K562 (cell line): Measurements from ENCODE around the gene RRAD. TPM values are rescaled to one million over a fixed set of nuclear protein-coding genes. Genes with fewer than 3 reads are reported as not detected.

Experiments used
- ATF1 ChIP-seq, 2 experiments: fragments of 450-650 bp in 1 of 2; IDR thresholded peaks; 2 replicates each; pipeline ENCODE4 v1.6.1; 2016; ENCODE audit warnings: missing compliant biosample characterization in 1 of 2, missing genetic modification characterization in 1 of 2
- CREB1 ChIP-seq, 2 experiments: sonication (generic) in 1 of 2; formaldehyde crosslinking in 1 of 2; IDR thresholded peaks; 2 replicates each; pipeline versions ENCODE4 v1.6.1 to v1.8.0; 2012 to 2022; ENCODE audit warnings: inconsistent platforms in 1 of 2, mild to moderate bottlenecking in 1 of 2, missing genetic modification reagents in 1 of 2, moderate library complexity in 1 of 2
- DNMT1 ChIP-seq: fragments of 450-650 bp; IDR thresholded peaks from 2 replicates; pipeline ENCODE4 v1.6.1; 2016; ENCODE audit warnings: antibody characterized with exemption, mild to moderate bottlenecking
- ELF2 ChIP-seq: fragments of 250-450 bp; sonication (Bioruptor Pico); IDR thresholded peaks from 2 replicates; pipeline ENCODE4 v1.5.0; 2021; ENCODE audit warnings: mild to moderate bottlenecking
- ELF4 ChIP-seq: fragments of 450-650 bp; formaldehyde crosslinking; IDR thresholded peaks from 2 replicates; pipeline ENCODE4 v1.4.0; 2022; ENCODE audit warnings: missing genetic modification characterization
- ELK3 ChIP-seq: fragments of 450-650 bp; formaldehyde crosslinking; IDR thresholded peaks from 2 replicates; pipeline ENCODE4 v1.4.0; 2020; ENCODE audit warnings: mild to moderate bottlenecking
- GABPB1 ChIP-seq: sonication (generic); formaldehyde crosslinking; IDR thresholded peaks from 2 replicates; pipeline ENCODE4 v1.8.0; 2022; ENCODE audit warnings: mild to moderate bottlenecking, missing genetic modification reagents
- GATAD2B ChIP-seq: fragments of 450-650 bp; IDR thresholded peaks from 2 replicates; pipeline ENCODE4 v1.6.1; 2017; ENCODE audit warnings: mild to moderate bottlenecking, borderline replicate concordance
- GTF2F1 ChIP-seq: IDR thresholded peaks from 2 replicates; pipeline ENCODE4 v1.6.1; 2011; ENCODE audit warnings: low read depth, low read length, improper control_type of control experiment
- HCFC1 ChIP-seq: IDR thresholded peaks from 2 replicates; pipeline ENCODE4 v1.6.1; 2012; ENCODE audit warnings: low read depth, low read length, improper control_type of control experiment
- KDM5B ChIP-seq: fragments of 200-600 bp; sonication (generic); IDR thresholded peaks from 2 replicates; pipeline ENCODE4 v1.6.1; 2012; ENCODE audit warnings: low read depth, mild to moderate bottlenecking, moderate library complexity, low read length, control low read depth, inconsistent platforms; ENCODE audit not compliant: insufficient replicate concordance
- NR1H2 ChIP-seq: sonication (generic); formaldehyde crosslinking; IDR thresholded peaks from 2 replicates; pipeline ENCODE4 v1.4.0; 2020; ENCODE audit warnings: mild to moderate bottlenecking, missing genetic modification reagents
- RHOXF2B ChIP-seq: fragments of 250-450 bp; sonication (Bioruptor Pico); conservative IDR thresholded peaks from 2 replicates; pipeline ENCODE4 v1.5.1; 2021
- SRSF3 ChIP-seq: fragments of 200-400 bp; formaldehyde crosslinking; IDR thresholded peaks from 2 replicates; pipeline ENCODE4 v1.6.1; 2016; ENCODE audit warnings: mild to moderate bottlenecking, low read length, moderate library complexity; ENCODE audit not compliant: insufficient read depth
- TCF7 ChIP-seq: sonication (generic); IDR thresholded peaks from 2 replicates; pipeline ENCODE4 v1.6.1; 2016; ENCODE audit warnings: antibody characterized with exemption, borderline replicate concordance
- ZKSCAN8 ChIP-seq: fragments of 200-800 bp; sonication (Bioruptor generic); IDR thresholded peaks from 2 replicates; pipeline ENCODE4 v1.6.1; 2016; ENCODE audit warnings: missing genetic modification characterization, missing compliant biosample characterization
- polyA plus RNA-seq, 8 experiments: library from polyadenylated mRNA; depleted of rRNA in 4 of 8; stranded (reverse) in 5 of 8; unstranded in 3 of 8; fragments of >200 nt; fragmentation: Nextera tagmentation in 2 of 8; fragmentation: Illumina TruSeq in 1 of 8; extraction: Ambion mirVana in 2 of 8; extraction: Trizol in 1 of 8; gene quantifications; 2 replicates each; pipeline versions ENCODE4 v1.2.1 to v1.2.3, GENCODE V29; 2011 to 2014; ENCODE audit warnings: inconsistent platforms in 1 of 8, missing spikeins in 1 of 8
- total RNA-seq, 7 experiments: library from RNA; depleted of rRNA in 6 of 7; stranded (reverse); fragments of >200 nt in 6 of 7; fragmentation: Illumina TruSeq in 2 of 7; extraction: Trizol in 2 of 7; gene quantifications; 2 replicates each; pipeline versions ENCODE4 v1.2.1 to v1.2.3, GENCODE V29; 2011 to 2021; ENCODE audit warnings: low replicate concordance in 1 of 7
- TF ChIP-seq, protein P1 (sequence below), 2 experiments: fragments of 450-650 bp; formaldehyde crosslinking in 1 of 2; IDR thresholded peaks; 2 replicates each; pipeline versions ENCODE4 v1.4.0 to v1.6.1; 2014 to 2020; ENCODE audit warnings: mild to moderate bottlenecking in 2 of 2, borderline replicate concordance in 1 of 2, low read depth in 1 of 2
- TF ChIP-seq, protein P2 (sequence below): sonication (generic); formaldehyde crosslinking; IDR thresholded peaks from 2 replicates; pipeline ENCODE4 v1.8.0; 2022; ENCODE audit warnings: mild to moderate bottlenecking, missing genetic modification reagents

The RRAD gene
- total and polyA plus RNA-seq, 9 of the 15 experiments (the other 6 are each of a cell fraction or from before 2014, with no cell fraction given): 0.09 to 0.20 (median 0.13) TPM; not detected in 5

DNA sequence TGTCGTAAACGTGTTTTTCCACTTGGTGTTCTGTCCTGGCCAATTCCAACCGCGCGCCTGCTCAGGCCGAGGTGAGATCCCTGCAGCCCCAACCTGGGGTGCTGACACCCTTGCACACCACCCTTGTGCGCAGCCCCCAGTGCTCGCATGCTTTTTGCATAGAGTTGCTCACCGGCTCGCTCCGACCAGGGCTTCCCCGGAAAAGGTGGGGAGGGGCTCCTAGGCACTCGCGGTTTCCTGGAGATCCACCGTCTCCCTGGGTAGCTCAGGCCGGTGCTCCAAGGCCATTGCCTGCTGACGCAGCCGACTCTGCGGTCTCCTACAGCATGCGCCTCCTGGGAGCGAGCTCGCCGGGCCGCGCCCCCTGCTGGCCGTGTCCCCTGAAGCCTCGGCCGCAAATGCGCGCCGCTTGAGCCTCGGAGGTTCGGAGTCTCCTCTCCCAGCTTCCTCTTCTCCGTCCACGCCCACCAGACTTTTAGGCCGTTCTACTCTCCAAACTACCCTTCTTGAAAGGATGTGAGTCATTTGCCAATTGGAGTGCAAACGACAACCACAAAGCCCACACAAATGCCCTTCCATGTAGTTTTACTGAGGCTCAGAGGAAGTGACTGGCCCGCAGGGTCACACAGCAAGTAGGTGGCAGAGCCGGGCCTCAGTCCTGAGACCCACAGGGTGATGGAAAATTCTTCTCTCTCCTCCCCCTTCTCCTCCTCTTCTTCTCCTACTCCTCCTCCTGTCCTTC lies 52.2 kb downstream of the RRAD start (continued):
- TF ChIP-seq, protein P1, sequence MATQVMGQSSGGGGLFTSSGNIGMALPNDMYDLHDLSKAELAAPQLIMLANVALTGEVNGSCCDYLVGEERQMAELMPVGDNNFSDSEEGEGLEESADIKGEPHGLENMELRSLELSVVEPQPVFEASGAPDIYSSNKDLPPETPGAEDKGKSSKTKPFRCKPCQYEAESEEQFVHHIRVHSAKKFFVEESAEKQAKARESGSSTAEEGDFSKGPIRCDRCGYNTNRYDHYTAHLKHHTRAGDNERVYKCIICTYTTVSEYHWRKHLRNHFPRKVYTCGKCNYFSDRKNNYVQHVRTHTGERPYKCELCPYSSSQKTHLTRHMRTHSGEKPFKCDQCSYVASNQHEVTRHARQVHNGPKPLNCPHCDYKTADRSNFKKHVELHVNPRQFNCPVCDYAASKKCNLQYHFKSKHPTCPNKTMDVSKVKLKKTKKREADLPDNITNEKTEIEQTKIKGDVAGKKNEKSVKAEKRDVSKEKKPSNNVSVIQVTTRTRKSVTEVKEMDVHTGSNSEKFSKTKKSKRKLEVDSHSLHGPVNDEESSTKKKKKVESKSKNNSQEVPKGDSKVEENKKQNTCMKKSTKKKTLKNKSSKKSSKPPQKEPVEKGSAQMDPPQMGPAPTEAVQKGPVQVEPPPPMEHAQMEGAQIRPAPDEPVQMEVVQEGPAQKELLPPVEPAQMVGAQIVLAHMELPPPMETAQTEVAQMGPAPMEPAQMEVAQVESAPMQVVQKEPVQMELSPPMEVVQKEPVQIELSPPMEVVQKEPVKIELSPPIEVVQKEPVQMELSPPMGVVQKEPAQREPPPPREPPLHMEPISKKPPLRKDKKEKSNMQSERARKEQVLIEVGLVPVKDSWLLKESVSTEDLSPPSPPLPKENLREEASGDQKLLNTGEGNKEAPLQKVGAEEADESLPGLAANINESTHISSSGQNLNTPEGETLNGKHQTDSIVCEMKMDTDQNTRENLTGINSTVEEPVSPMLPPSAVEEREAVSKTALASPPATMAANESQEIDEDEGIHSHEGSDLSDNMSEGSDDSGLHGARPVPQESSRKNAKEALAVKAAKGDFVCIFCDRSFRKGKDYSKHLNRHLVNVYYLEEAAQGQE (IDR thresholded peaks at IDR 0.05; ENCODE audit: borderline replicate concordance): peak; percentile 65; the same call in 1 of the 2 replicates
- TF ChIP-seq, protein P1 (CRISPR knock-in tag; IDR thresholded peaks at IDR 0.05; ENCODE audit: low read depth): 0 out of 2 replicates have a peak, but pooled peaks have one; percentile 23
- TF ChIP-seq ELK3 (CRISPR knock-in tag): no peak
- TF ChIP-seq, protein P2, sequence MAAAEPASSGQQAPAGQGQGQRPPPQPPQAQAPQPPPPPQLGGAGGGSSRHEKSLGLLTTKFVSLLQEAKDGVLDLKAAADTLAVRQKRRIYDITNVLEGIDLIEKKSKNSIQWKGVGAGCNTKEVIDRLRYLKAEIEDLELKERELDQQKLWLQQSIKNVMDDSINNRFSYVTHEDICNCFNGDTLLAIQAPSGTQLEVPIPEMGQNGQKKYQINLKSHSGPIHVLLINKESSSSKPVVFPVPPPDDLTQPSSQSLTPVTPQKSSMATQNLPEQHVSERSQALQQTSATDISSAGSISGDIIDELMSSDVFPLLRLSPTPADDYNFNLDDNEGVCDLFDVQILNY (CRISPR knock-in tag): peak; percentile 67; the same call in 1 of the 2 replicates
- no peak for TF ChIP-seq DNMT1
- TF ChIP-seq GATAD2B: no peak
- TF ChIP-seq CREB1 (IDR thresholded peaks at IDR 0.05): peak; percentile 46
- TF ChIP-seq CREB1 (CRISPR knock-in tag; IDR thresholded peaks at IDR 0.05): peak; percentile 57; the same call in 1 of the 2 replicates
- TF ChIP-seq HCFC1: peak; percentile 25; the same call in 1 of the 2 replicates
- peak; percentile 70 for TF ChIP-seq KDM5B
- no peak for TF ChIP-seq ATF1 (CRISPR knock-in tag; IDR thresholded peaks at IDR 0.05)
- TF ChIP-seq ATF1 (tag; IDR thresholded peaks at IDR 0.05): peak; percentile 88
- no peak for TF ChIP-seq NR1H2
- TF ChIP-seq GTF2F1: no peak
- no peak for TF ChIP-seq ELF4
- TF ChIP-seq SRSF3: no peak
- no peak for TF ChIP-seq ZKSCAN8
- no peak for TF ChIP-seq RHOXF2B (CRISPR knock-in tag)
- 0 out of 2 replicates have a peak, but pooled peaks have one; percentile 24 for TF ChIP-seq ELF2
- peak; percentile 72; the same call in 1 of the 2 replicates for TF ChIP-seq GABPB1 (CRISPR knock-in tag)
- TF ChIP-seq TCF7: no peak
